ENCODE data around the gene RB1. TPM values are rescaled to one million over a fixed set of nuclear protein-coding genes. Genes with fewer than 3 reads are reported as not detected.

The RB1 gene
- total and polyA plus RNA-seq, 2 experiments from 2014 or later, result 19.5 to 22.3 TPM

GRCh38 chr13:48492096-48492440, 188.5 kb downstream of the RB1 start:
- ATAC-seq, result no peak
- H3K36me3 ChIP-seq (ENCODE audit: insufficient read depth), result no peaks in the 10 kb centered on the region
- H3K9me2 ChIP-seq (ENCODE audit: insufficient read depth), result no peaks in the 10 kb centered on the region
- Mint-ChIP-seq H3K4me3 (no peak overlapping the region), H3K27ac (no peak overlapping the region), H3K27me3 (ENCODE audit: insufficient read depth, low read depth, poor library complexity) (no peaks in the 10 kb centered on the region), H3K9me3 (0 out of 3 replicates have a peak, but pooled peaks cover 3% of the 10 kb centered on the region), H3K36me3 (ENCODE audit: low read depth) (peaks cover 21% of the 10 kb centered on the region), H3K4me1 (peaks cover 10% of the 10 kb centered on the region)
- TF ChIP-seq EZH2phosphoT487 (IDR thresholded peaks at IDR 0.05; ENCODE audit: unreplicated experiment), result no peak
- no peak for TF ChIP-seq STAT1 (IDR thresholded peaks at IDR 0.05; ENCODE audit: unreplicated experiment)
- no peak for TF ChIP-seq ZNF114 (CRISPR knock-in tag; IDR thresholded peaks at IDR 0.05)
- TF ChIP-seq JUNB (IDR thresholded peaks at IDR 0.05; ENCODE audit: unreplicated experiment), result no peak
- no peak for TF ChIP-seq POLR2AphosphoS5 (IDR thresholded peaks at IDR 0.05; ENCODE audit: low read depth)
- TF ChIP-seq, protein P1, sequence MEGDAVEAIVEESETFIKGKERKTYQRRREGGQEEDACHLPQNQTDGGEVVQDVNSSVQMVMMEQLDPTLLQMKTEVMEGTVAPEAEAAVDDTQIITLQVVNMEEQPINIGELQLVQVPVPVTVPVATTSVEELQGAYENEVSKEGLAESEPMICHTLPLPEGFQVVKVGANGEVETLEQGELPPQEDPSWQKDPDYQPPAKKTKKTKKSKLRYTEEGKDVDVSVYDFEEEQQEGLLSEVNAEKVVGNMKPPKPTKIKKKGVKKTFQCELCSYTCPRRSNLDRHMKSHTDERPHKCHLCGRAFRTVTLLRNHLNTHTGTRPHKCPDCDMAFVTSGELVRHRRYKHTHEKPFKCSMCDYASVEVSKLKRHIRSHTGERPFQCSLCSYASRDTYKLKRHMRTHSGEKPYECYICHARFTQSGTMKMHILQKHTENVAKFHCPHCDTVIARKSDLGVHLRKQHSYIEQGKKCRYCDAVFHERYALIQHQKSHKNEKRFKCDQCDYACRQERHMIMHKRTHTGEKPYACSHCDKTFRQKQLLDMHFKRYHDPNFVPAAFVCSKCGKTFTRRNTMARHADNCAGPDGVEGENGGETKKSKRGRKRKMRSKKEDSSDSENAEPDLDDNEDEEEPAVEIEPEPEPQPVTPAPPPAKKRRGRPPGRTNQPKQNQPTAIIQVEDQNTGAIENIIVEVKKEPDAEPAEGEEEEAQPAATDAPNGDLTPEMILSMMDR (conservative IDR thresholded peaks at IDR 0.05; ENCODE audit: low read depth in 2 of 2), result no peak
- TF ChIP-seq CREB1 (CRISPR knock-in tag; IDR thresholded peaks at IDR 0.05; ENCODE audit: low read depth), result no peak
- TF ChIP-seq, protein P2, sequence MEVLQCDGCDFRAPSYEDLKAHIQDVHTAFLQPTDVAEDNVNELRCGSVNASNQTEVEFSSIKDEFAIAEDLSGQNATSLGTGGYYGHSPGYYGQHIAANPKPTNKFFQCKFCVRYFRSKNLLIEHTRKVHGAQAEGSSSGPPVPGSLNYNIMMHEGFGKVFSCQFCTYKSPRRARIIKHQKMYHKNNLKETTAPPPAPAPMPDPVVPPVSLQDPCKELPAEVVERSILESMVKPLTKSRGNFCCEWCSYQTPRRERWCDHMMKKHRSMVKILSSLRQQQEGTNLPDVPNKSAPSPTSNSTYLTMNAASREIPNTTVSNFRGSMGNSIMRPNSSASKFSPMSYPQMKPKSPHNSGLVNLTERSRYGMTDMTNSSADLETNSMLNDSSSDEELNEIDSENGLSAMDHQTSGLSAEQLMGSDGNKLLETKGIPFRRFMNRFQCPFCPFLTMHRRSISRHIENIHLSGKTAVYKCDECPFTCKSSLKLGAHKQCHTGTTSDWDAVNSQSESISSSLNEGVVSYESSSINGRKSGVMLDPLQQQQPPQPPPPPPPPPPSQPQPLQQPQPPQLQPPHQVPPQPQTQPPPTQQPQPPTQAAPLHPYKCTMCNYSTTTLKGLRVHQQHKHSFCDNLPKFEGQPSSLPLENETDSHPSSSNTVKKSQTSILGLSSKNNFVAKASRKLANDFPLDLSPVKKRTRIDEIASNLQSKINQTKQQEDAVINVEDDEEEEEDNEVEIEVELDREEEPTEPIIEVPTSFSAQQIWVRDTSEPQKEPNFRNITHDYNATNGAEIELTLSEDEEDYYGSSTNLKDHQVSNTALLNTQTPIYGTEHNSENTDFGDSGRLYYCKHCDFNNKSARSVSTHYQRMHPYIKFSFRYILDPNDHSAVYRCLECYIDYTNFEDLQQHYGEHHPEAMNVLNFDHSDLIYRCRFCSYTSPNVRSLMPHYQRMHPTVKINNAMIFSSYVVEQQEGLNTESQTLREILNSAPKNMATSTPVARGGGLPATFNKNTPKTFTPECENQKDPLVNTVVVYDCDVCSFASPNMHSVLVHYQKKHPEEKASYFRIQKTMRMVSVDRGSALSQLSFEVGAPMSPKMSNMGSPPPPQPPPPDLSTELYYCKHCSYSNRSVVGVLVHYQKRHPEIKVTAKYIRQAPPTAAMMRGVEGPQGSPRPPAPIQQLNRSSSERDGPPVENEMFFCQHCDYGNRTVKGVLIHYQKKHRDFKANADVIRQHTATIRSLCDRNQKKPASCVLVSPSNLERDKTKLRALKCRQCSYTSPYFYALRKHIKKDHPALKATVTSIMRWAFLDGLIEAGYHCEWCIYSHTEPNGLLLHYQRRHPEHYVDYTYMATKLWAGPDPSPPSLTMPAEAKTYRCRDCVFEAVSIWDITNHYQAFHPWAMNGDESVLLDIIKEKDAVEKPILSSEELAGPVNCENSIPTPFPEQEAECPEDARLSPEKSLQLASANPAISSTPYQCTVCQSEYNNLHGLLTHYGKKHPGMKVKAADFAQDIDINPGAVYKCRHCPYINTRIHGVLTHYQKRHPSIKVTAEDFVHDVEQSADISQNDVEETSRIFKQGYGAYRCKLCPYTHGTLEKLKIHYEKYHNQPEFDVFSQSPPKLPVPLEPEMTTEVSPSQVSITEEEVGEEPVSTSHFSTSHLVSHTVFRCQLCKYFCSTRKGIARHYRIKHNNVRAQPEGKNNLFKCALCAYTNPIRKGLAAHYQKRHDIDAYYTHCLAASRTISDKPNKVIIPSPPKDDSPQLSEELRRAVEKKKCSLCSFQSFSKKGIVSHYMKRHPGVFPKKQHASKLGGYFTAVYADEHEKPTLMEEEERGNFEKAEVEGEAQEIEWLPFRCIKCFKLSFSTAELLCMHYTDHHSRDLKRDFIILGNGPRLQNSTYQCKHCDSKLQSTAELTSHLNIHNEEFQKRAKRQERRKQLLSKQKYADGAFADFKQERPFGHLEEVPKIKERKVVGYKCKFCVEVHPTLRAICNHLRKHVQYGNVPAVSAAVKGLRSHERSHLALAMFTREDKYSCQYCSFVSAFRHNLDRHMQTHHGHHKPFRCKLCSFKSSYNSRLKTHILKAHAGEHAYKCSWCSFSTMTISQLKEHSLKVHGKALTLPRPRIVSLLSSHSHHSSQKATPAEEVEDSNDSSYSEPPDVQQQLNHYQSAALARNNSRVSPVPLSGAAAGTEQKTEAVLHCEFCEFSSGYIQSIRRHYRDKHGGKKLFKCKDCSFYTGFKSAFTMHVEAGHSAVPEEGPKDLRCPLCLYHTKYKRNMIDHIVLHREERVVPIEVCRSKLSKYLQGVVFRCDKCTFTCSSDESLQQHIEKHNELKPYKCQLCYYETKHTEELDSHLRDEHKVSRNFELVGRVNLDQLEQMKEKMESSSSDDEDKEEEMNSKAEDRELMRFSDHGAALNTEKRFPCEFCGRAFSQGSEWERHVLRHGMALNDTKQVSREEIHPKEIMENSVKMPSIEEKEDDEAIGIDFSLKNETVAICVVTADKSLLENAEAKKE (CRISPR knock-in tag; IDR thresholded peaks at IDR 0.05), result no peak
- TF ChIP-seq EZH2 (IDR thresholded peaks at IDR 0.05; ENCODE audit: low read depth, unreplicated experiment), result no peak
- no peaks in the 10 kb centered on the region for H3F3A ChIP-seq (replicated peaks; ENCODE audit: low read depth)
- H2AFZ ChIP-seq, result no peak overlapping the region
- no peak overlapping the region for H3K27ac ChIP-seq (ENCODE audit: low read depth)
- no peak overlapping the region for H3K4me2 ChIP-seq
- H3K27me3 ChIP-seq (ENCODE audit: insufficient read depth), result no peaks in the 10 kb centered on the region
- H3K79me2 ChIP-seq (replicated peaks; ENCODE audit: insufficient read depth), result no peaks in the 10 kb centered on the region
- no peak for DNase-seq (ENCODE audit: low spot score)
- peaks cover under 1% of the 10 kb centered on the region; the same call in 1 of the 2 replicates for H3K4me1 ChIP-seq (ENCODE audit: insufficient read depth)
- no peaks in the 10 kb centered on the region for H4K20me1 ChIP-seq (replicated peaks; ENCODE audit: insufficient read depth)
- H3K4me3 ChIP-seq, result no peak overlapping the region

Measured in GM23338 (cell line).